GM06990 (cell line): ENCODE measurements around the gene SLK.

ENCODE experiments used
- DNase-seq: peaks from one replicate; pipeline ENCODE4 v3.0.0-alpha.2; 2011; ENCODE audit not compliant: insufficient read length; ENCODE audit errors: extremely low read depth
- H3K27me3 ChIP-seq: replicated peaks from 2 replicates; pipeline ENCODE4 v1.6.0; 2011; ENCODE audit warnings: low read length; ENCODE audit not compliant: control insufficient read depth, insufficient read depth
- H3K36me3 ChIP-seq: 2 replicates; pipeline ENCODE4 v1.5.1; 2011; ENCODE audit warnings: low read length; ENCODE audit not compliant: control insufficient read depth, insufficient read depth
- H3K4me3 ChIP-seq: replicated peaks from 2 replicates; pipeline ENCODE4 v1.5.1; 2011; ENCODE audit warnings: low read depth, mild to moderate bottlenecking, control low read depth, low read length
- TF ChIP-seq, protein P1 (sequence below): IDR thresholded peaks from 2 replicates; pipeline ENCODE4 v1.5.1; 2011; ENCODE audit warnings: low read length, control low read depth, mild to moderate bottlenecking, inconsistent platforms; ENCODE audit not compliant: insufficient read depth, poor library complexity, severe bottlenecking

SLK gene

DNA sequence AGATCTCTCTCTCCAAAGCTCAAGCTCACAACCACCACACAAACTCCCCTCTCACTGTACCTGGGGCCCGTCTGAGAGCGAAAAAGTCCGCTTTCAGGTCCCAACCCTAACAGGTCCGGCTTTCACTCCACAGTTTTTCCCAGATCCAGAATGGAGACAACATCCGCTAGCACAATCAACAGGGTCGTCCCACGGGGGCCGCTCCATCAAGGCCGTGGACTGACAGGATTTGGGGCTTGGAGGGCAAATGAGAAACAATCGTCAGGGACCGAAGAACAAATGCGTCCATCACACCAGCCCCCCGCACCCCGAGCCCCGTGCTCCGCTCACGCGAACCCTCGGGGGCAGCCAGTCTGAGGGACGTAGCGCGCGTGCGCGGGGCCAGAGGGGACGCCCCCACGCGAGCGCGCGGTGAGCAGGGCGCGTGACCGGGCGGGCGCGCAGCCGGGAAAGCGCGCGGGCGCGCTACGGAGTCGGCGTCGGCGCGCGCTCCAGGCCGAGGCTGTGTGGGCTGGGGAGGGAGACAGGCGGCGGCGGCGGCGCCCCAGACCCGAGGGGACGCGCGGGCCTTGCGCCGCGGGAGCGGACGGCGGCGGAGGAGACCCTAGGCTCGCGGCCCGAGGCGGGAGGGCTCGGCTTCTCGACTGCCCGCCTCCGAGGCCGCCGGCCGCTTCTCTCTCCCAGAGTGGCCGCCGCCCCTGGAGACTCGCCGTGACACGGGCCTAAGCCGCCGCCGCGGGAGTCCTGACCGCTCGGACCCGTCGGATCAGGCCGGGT lies at the start of gene SLK:
Gene SLK, plus strand, starts transcription at position 470 of the 777 bp plus-strand sequence. CDS start 606 bp downstream, outside the sequence.
- TF ChIP-seq, protein P1, sequence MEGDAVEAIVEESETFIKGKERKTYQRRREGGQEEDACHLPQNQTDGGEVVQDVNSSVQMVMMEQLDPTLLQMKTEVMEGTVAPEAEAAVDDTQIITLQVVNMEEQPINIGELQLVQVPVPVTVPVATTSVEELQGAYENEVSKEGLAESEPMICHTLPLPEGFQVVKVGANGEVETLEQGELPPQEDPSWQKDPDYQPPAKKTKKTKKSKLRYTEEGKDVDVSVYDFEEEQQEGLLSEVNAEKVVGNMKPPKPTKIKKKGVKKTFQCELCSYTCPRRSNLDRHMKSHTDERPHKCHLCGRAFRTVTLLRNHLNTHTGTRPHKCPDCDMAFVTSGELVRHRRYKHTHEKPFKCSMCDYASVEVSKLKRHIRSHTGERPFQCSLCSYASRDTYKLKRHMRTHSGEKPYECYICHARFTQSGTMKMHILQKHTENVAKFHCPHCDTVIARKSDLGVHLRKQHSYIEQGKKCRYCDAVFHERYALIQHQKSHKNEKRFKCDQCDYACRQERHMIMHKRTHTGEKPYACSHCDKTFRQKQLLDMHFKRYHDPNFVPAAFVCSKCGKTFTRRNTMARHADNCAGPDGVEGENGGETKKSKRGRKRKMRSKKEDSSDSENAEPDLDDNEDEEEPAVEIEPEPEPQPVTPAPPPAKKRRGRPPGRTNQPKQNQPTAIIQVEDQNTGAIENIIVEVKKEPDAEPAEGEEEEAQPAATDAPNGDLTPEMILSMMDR = no peak
- peak; percentile 91 for DNase-seq
- Histone ChIP-seq H3K27me3 (no peaks in the 10 kb centered on the region), H3K36me3 (no peaks in the 10 kb centered on the region), H3K4me3 (peak within 1 kb of the TSS; percentile 90)

DNA sequence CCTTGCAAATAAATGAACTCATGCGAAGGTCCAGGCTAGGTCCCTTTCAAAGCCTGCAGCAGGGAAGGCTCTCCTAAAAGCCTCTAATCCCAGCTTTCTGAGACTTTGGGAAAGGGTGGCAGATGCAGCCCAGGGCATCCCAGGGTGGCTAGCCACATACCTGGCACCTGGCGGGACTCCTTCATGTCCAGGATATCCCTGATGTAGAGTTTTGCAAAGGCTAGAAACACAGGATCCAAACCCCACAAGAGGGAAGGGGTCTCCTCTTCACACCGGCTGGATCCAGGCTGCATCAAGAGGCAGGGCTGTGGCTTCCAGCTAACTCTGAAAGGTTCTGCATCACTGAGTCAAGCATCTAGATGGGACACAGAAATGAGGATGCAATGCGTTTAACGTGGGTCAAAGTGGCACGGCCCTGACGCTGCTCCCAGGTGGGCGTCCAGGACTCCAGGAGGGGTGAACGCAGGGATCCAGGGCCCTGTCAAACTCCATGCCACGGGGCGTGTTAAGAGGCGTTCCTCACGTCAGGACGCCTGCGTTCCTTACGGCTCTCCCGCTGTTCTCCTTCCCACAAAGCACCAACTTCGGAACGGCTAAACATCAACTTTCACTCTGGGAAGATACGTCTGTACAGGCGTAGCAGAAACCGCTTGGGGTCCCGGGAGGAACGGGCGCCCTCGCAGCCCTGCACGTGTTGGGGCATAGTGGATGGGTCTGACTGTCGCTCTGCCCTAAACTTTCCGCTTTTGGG lies 49.5 kb upstream of the SLK start:
- TF ChIP-seq, protein P1 = no peak
- H3K36me3 ChIP-seq = no peaks in the 10 kb centered on the region
- peak overlapping the region; percentile 80 for H3K4me3 ChIP-seq
- H3K27me3 ChIP-seq = no peaks in the 10 kb centered on the region
- DNase-seq = no peak

DNA sequence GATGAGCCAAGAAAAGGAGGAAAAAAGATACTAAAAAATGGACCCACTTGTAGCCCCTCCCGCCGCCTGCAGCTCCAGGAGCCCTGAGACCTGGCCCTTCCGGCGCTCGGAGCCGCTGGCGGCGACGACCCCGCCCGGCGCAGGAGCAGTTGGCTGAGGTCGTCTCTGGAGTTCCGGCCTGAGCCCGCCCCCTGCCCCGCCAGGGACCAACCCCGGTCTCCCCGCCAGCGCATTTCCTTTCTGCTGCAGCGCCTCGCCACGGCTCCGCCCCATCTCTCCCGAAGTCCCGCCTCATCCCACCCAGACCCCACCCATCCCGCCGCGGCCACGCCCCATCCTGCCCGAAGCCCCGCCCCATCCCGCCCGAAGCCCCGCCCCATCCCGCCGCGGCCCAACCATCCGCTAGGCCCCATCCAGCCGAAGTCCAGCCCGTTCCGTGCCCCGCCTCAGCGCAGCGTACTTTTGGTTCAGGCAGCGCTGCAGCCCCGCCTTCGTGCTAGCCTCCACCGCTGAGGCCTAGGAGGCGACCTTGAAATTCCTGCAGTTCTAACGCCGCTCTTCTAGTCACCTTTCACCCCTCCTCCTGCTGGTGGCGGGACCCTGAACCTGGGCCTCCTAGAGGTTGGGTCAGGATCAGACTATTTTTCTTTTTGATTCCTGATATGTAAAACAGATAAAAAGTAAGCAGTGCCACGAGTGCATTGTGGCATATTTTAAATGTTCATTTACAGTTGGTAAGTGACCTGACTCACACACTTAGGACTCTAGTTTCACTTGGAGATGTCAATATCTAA lies 48.7 kb upstream of the SLK start, which contains the start of gene STN1:
Gene STN1, minus strand, starts transcription at position 132 of the 794 bp plus-strand sequence. CDS start 590 bp downstream, outside the sequence.
- Histone ChIP-seq H3K4me3 (peak within 1 kb of the TSS; percentile 80), H3K36me3 (no peaks in the 10 kb centered on the region), H3K27me3 (no peaks in the 10 kb centered on the region)
- DNase-seq = peak; percentile 97
- TF ChIP-seq, protein P1 = no peak

DNA sequence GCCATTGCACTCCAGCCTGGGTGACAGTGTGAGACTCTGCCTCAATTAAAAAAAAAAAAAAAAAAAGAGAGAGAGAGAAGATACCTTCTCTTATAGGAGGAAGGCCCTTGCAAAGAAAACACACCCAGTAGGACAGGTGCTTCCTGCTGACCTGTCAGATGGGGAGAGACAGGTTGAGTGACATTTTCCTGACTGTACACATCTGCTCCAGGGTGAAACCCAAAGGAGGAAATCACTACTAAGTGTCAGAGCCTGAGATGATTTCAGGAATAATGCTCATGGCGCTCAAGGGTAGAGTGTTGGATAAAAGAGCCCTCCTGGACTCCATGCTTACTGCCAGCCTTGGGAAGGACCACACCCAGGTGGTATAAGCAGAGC lies 47.3 kb upstream of the SLK start:
- Histone ChIP-seq H3K36me3 (no peaks in the 10 kb centered on the region), H3K27me3 (no peaks in the 10 kb centered on the region), H3K4me3 (no peak overlapping the region)
- TF ChIP-seq, protein P1 = no peak
- no peak for DNase-seq

DNA sequence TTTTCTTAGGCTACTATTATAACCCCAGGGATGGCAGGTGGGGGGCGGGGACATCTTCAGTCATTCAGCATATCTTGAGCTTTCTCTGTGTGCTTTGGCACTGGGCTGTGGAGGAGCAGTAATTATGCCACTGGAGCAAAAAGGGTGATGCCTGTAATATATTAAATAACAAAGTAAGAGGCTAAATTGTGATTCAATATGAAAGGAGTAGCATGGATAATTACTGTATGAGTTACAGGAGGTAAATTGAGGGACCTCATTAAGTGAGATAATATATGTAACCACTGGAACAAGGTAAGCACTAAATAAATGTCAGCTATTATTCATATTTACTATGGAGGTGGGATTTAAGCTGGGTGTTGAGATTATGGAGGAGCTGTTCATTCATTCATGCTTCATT lies 45.7 kb upstream of the SLK start:
- Histone ChIP-seq H3K36me3 (no peaks in the 10 kb centered on the region), H3K27me3 (no peaks in the 10 kb centered on the region), H3K4me3 (no peak overlapping the region)
- DNase-seq = no peak
- TF ChIP-seq, protein P1 = no peak
